Measurements from ENCODE around the gene TMEM30B.
"Not testable (repeated sequence)": the region's sequence is repeated elsewhere in the genome, so short reads cannot be mapped to it uniquely, and the experiment has no call there.

The TMEM30B gene

GRCh38 chr14:61264651-61265050, 16.5 kb downstream of the TMEM30B start:
- DNase-seq: no peak

- DNase-seq: no peak
These were observed 17.0 kb downstream of the TMEM30B start for GRCh38 chr14:61264010-61264571.

- no peak for DNase-seq
These were observed 19.1 kb downstream of the TMEM30B start for GRCh38 chr14:61262082-61262481.

GRCh38 chr14:61260939-61261776, 20.0 kb downstream of the TMEM30B start:
- DNase-seq: no peak

GRCh38 chr14:61258985-61259384, 22.2 kb downstream of the TMEM30B start:
- no peak for DNase-seq

GRCh38 chr14:61257469-61258057, 23.6 kb downstream of the TMEM30B start:
- DNase-seq: no peak

- DNase-seq: no peak
These were observed 24.2 kb downstream of the TMEM30B start for GRCh38 chr14:61256826-61257468.

GRCh38 chr14:61255968-61256367, 25.2 kb downstream of the TMEM30B start:
- no peak for DNase-seq

GRCh38 chr14:61254808-61255526, 26.2 kb downstream of the TMEM30B start:
- DNase-seq: no peak

- no peak for DNase-seq
These were observed 27.9 kb downstream of the TMEM30B start for GRCh38 chr14:61253064-61253738.

GRCh38 chr14:61252369-61253063, 28.6 kb downstream of the TMEM30B start:
- peak; percentile 45 for DNase-seq

GRCh38 chr14:61250063-61250462, 31.1 kb downstream of the TMEM30B start:
- no peak for DNase-seq

GRCh38 chr14:61247935-61248334, 33.2 kb downstream of the TMEM30B start:
- no peak for DNase-seq

- no peak for DNase-seq
These were observed 34.4 kb downstream of the TMEM30B start for GRCh38 chr14:61246721-61247120.

GRCh38 chr14:61244009-61244408, 37.1 kb downstream of the TMEM30B start:
- no peak for DNase-seq

- DNase-seq: no peak
These were observed 40.9 kb downstream of the TMEM30B start for GRCh38 chr14:61240206-61240605.

- not testable (repeated sequence) for DNase-seq
These were observed 41.9 kb downstream of the TMEM30B start for GRCh38 chr14:61239285-61239684.

GRCh38 chr14:61238611-61239245, 42.4 kb downstream of the TMEM30B start:
- DNase-seq: no peak

- no peak for DNase-seq
These were observed 46.8 kb downstream of the TMEM30B start for GRCh38 chr14:61234215-61234916.

GRCh38 chr14:61233436-61233956, 47.6 kb downstream of the TMEM30B start:
- no peak for DNase-seq
